Activated CD8-positive, alpha-beta memory T cell treated with anti-CD3 and anti-CD28 coated beads for 36 hours (primary cell): ENCODE data around the gene CCL17. TPM values are rescaled to one million over a fixed set of nuclear protein-coding genes. Genes with fewer than 3 reads are reported as not detected.
"Not testable (repeated sequence)": the region's sequence is repeated elsewhere in the genome, so short reads cannot be mapped to it uniquely, and the experiment has no call there.

ENCODE experiments used
- CTCF ChIA-PET: fragments of 350-600 bp; sonication (Branson Sonifier 250); formaldehyde crosslinking; loops from one replicate; lab custom pipeline; 2021; ENCODE audit warnings: antibody characterized with exemption; lab: Charles Lee
- POLR2A ChIA-PET: fragments of 350-600 bp; sonication (Branson Sonifier 250); formaldehyde crosslinking; loops from one replicate; lab custom pipeline; 2021; ENCODE audit warnings: antibody characterized with exemption; lab: Charles Lee
- total RNA-seq, 2 experiments: library from RNA; stranded (reverse); gene quantifications; one replicate each; pipeline ENCODE4 v1.2.3, GENCODE V29; 2021

Gene CCL17
- total RNA-seq, 2 experiments from 2014 or later: 5.3 to 6.2 TPM

DNA sequence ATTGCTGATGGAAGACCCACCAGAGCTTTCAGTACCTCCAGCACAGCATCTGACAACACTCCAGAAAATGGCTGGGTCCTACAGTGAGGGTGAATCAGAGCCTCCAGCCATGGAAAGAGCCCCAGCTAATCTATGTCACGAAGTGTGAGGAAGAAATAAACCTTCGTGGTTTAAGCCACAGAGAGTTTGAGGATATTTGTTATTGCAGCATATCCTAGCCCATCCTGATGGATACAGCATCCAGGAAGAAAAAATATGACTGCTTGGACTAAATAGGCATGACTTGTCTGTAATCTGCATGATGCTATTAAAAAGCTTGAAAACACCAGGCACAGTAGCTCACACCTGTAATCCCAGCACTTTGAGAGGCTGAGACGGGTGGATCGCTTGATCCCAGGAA, 13.3 kb upstream of the CCL17 start:
- ChIA-PET CTCF (interaction anchor here (0.7 kb wide), 1 partner anchor 58 kb away, joined by 3 read pairs; no protein-coding TSS in a partner anchor), POLR2A (no interaction called here)

GRCh38 chr16:57391708-57392107, 12.9 kb upstream of the CCL17 start:
- POLR2A ChIA-PET: interaction anchor here (0.6 kb wide), 1 partner anchor 31 kb away, joined by 4 read pairs; no protein-coding TSS in a partner anchor
- CTCF ChIA-PET: interaction anchor here (0.7 kb wide), 2 partner anchors 13 to 58 kb away, joined by 3 to 4 read pairs; no protein-coding TSS in a partner anchor

GRCh38 chr16:57392694-57393093, 11.9 kb upstream of the CCL17 start:
- CTCF ChIA-PET: no interaction called here

DNA sequence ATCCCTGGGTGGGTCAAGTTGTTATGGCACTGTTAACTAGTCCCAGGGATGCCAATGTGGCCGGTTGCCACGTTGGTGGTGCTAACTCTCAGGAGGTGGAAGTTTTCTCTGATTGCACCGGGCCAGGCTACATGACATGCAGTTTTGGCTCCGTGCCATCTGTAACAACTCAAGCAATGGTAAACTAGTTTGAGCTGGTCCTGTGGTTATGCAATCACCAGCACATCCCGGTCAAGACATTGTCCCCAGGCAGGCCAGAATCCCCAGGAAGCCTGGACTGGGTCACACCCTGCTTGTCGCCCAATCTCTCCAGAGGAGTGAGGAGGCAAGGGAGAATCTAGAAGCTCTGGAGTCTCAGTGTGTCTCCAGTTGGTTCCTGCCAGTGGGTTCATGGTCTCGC, 10.1 kb upstream of the CCL17 start:
- ChIA-PET POLR2A (no interaction called here), CTCF (no interaction called here)

More at GRCh38 chr16:57392694-57393093, 11.9 kb upstream of the CCL17 start:
- POLR2A ChIA-PET: no interaction called here

DNA sequence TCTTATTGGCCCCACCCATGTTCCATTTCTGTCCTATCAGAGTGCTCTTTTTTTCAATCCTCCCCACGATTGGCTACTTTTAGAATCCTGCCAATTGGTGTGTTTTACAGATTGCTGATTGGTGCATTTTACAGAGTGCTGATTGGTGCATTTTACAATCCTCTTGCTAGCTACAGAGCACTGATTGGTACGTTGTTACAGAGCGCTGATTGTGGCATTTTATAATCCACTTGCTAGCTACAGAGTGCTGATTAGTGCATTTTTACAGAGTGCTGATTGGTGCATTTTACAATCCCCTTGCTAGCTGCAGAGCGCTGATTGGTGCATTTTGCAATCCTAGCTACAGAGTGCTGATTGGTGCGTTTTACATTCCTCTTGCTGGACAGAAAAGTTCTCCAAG, 9.5 kb upstream of the CCL17 start:
- CTCF ChIA-PET: no interaction called here

GRCh38 chr16:57396786-57397185, 7.8 kb upstream of the CCL17 start:
- CTCF ChIA-PET: no interaction called here
- POLR2A ChIA-PET: no interaction called here

More for the DNA sequence above, 9.5 kb upstream of the CCL17 start:
- POLR2A ChIA-PET: no interaction called here

DNA sequence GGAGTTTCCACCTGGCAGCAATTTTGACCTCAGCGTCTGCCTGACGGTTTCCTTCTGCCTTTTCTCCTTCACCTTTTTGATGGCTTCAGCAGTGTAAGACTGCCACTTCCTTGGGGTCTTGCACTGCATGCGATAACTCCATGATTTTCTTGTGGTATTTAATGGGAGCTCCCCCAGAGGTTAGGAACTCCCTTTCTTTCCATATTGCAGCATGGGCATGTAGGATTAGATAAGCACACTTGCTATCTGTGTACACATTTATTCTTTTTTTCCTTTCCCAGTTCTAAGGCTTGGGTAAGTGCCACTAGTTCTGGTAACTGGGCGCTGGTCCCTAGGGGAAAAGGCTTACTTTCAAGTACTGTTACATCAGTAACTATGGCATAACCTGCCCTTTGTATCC, 7.1 kb upstream of the CCL17 start:
- CTCF ChIA-PET, POLR2A ChIA-PET: not testable (repeated sequence)

DNA sequence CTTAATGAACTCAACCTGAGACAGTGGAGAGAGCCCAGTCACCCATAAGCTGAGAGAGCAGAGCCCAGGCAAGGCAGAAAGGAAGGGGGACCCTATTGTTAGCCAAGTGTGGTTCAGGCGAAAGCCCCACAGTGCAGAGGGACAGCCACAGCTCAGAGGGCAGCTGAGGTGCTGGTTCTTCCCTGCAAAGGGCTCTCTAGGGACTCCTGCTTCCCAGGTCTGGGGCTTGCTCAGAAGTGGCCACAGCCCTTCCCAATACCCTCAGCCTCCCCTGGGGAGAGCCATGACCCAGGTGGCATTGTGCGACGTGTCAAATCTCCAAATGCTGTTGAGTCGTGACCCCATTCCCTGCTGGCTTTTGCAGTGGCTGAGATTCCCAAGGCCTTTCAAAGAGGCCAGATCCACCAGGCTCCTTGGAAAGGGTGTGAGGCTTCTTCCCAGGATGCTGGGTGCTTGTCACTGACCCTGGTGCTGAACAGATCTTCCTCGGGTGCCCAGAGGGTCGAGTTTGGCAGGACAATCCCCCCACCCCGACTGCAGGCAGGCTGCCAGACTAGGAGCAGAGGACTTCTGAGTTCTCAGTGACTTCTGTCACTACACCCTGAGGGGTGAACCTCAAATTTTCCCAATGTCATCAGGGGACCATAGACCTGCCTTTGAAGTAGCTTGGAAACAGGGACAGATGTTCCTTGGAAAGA, 2.5 kb upstream of the CCL17 start:
- POLR2A ChIA-PET: no interaction called here

DNA sequence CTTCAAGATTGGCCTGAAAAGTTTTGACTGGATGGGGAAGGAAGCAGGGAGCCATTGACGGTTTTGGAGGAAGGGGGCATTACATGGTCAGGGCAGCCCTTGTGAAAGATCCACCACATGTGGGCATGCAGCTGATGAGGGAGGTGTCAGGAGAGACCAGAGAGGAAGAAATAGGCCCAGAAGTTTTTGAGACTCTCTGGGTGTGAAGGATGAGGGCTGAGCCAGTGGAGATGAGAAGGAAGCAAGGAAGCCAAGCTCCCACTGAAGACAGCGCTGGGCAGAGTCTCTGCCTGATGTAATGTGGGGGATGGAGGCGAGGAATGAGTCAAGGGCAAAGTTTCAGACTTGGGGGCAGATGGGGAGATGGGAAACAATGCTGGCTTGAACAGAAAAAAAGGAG, 530 bp downstream of the CCL17 start:
- CTCF ChIA-PET: interaction anchor here (0.6 to 1.8 kb wide), 4 partner anchors 13 to 774 kb away, joined by 3 to 4 read pairs (median 3); no protein-coding TSS in a partner anchor
- POLR2A ChIA-PET: no interaction called here

More for the DNA sequence above, 2.5 kb upstream of the CCL17 start:
- CTCF ChIA-PET: interaction anchor here (2.0 kb wide), 1 partner anchor 15 kb away, joined by 7 read pairs; no protein-coding TSS in a partner anchor

DNA sequence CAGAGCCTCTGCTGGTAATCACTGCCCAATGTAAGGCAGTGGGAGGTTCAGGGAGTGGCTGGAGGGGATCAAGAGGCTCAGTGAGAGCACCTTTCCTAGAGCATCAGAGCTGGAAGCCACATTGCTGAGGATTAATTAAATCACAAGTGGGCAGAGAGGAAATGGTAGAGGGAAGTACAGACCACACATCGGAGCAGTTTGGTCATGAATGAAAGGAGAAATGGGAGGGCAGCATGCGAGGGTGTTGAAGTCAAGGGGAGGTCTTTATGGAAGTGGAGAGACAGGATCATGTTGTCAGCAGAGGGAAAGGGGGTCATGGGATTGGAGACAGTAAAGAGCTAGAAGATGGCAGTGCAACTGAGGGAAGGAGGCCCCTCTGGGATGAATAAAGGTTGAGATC, 2.3 kb downstream of the CCL17 start:
- CTCF ChIA-PET: interaction anchor here (1.8 kb wide), 1 partner anchor 12 kb away, joined by 3 read pairs; no protein-coding TSS in a partner anchor
- POLR2A ChIA-PET: no interaction called here

DNA sequence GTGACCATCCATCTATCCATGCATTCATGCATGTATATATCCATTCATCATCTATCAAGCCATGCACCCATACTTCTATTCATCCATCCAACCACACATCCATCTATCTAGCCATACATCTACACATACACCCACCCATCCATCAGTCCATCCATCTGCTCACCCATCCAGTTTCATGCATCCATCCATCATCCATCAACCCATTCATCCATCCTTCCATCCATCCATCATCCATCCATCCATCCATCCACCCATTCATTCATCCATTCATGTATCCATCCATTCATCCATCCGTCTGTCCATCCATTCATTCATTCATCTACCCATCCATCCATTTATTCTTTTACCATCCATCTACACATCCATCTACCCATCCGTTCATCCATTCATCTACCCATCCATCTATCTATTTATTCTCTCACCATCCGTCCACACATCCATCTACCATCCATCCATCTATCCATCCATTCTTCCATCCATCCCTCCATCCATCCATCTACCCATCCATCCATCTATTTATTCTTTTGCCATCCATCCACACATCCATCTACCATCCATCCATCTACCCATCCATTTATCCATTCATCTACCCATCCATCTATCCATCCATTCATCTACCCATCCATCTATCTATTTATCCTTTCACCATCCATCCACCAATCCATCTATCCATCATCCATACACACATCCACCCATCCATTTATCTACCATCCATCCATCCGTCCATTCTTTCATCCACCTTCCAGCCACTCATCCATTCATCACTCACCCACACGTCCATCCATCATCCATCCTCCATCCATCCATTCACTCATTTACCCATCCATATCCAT, 3.2 kb downstream of the CCL17 start:
- POLR2A ChIA-PET: no interaction called here
- CTCF ChIA-PET: no interaction called here

DNA sequence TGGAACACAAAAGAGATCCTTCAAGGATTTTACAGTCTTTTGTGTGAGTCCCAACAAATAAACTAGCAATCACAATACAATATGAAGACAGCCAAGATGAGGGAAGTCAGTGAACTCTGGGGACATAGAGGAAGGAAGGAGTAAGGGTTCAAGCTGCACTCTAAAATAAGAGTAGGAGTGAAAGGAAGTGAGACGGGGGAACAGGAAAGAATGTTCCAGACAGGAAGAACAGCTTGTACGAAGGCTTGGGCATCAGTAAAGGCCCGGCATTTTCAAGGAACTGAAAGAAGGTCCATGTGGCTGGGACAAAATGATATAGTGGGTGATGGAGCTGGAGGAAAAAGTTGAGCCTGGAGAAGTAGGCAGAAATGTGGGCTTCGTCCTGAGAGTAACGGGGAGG, 4.5 kb downstream of the CCL17 start:
- CTCF ChIA-PET: no interaction called here
- POLR2A ChIA-PET: no interaction called here

GRCh38 chr16:57409870-57410587, 5.5 kb downstream of the CCL17 start:
- CTCF ChIA-PET: no interaction called here
- POLR2A ChIA-PET: no interaction called here

DNA sequence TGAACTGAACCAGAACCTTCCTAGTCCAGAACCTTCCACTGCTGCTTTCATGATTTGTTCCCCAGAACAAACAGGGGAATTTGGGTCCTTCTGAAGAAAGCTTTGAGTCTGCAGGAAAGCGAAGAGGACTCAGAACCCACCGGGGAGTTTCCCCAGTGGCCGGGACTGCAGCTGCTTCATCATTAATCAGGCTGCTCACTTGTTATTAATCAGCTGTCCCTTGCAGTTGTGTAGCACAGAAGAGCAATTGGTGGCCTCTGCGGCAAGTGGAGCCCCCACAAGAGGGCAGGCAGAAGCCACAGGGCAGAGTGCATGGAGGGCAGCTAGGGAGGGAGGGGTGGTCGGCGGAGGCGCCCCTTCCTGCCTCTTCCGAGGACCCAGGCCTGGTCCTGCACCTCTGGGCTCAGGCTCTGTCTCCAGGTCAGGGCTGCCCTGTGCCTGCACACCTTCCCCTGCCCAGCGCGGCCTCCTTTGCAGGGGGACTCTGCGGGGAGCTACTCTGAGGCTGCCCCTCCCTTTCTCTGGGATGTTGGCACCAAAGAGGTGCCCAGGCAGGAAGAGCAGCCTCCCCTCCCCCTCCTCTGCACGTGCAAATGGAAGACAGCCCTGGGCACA, 6.9 kb downstream of the CCL17 start:
- ChIA-PET CTCF (interaction anchor here (0.5 to 3.8 kb wide), 3 partner anchors 11 to 111 kb away, joined by 3 to 19 read pairs (median 5); no protein-coding TSS in a partner anchor), POLR2A (no interaction called here)

DNA sequence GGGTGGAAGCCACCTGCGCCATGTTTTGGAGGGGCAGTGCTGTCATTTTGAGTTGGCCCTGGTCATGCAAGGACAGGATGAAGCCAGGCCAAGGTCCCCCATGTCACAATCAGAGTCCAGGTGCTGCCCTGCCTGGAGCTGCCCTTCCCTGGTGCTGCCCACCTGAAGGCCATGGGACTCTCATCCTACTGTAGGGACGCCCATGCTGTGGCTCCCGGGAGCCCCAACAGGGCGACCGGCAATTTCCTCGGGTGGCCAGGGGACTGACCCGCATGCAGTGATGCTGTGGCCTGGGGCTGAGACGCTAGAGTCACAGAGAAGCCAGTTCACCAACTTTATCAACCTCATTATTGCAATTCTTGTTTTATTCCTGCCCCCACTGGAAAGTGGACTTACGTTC, 8.0 kb downstream of the CCL17 start:
- POLR2A ChIA-PET: no interaction called here
- CTCF ChIA-PET: interaction anchor here (3.8 kb wide), 1 partner anchor 111 kb away, joined by 19 read pairs; no protein-coding TSS in a partner anchor

GRCh38 chr16:57413301-57413730, 8.7 kb downstream of the CCL17 start:
- POLR2A ChIA-PET: interaction anchor here (0.6 to 1.4 kb wide), 2 partner anchors 105 to 133 kb away, joined by 6 read pairs; no protein-coding TSS in a partner anchor
- CTCF ChIA-PET: interaction anchor here (1.1 to 3.8 kb wide), 2 partner anchors 112 to 121 kb away, joined by 3 to 19 read pairs; no protein-coding TSS in a partner anchor

DNA sequence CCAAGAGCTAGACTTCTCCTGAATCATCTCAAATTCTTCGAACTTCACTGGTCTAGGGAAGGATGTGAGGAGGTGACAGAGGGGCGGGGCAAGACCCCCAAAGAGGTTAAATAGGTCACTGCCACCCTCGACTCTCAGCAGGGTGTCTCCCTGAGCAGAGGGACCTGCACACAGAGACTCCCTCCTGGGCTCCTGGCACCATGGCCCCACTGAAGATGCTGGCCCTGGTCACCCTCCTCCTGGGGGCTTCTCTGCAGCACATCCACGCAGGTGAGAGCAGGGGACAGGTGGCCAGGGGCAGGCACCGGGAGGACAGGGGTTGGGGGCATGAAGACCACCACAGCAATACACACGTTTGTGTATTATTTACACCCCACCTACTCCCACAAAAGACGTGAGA, 9.2 kb downstream of the CCL17 start:
- CTCF ChIA-PET: interaction anchor here (1.1 to 3.8 kb wide), 2 partner anchors 112 to 121 kb away, joined by 3 to 19 read pairs; no protein-coding TSS in a partner anchor
- POLR2A ChIA-PET: interaction anchor here (0.6 to 1.4 kb wide), 2 partner anchors 105 to 133 kb away, joined by 6 read pairs; no protein-coding TSS in a partner anchor

GRCh38 chr16:57416084-57416483, 11.5 kb downstream of the CCL17 start:
- ChIA-PET CTCF (interaction anchor here (0.8 to 6.1 kb wide), 14 partner anchors 8 to 171 kb away, joined by 3 to 119 read pairs (median 6); partner anchors contain the start of genes ARL2BP, DOK4 and POLR2C), POLR2A (interaction anchor here (0.7 kb wide), 1 partner anchor 114 kb away, joined by 5 read pairs; no protein-coding TSS in a partner anchor)
